Heart left ventricle (tissue), 16 donors: ENCODE data around the gene HOXC5. TPM values are rescaled to one million over a fixed set of nuclear protein-coding genes. Genes with fewer than 3 reads are reported as not detected.
"Not testable (repeated sequence)": the region's sequence is repeated elsewhere in the genome, so short reads cannot be mapped to it uniquely, and the experiment has no call there.

Source experiments
- ATAC-seq, 4 donors: fragments of 200-7000 bp; cut with Tn5 transposase; one replicate each; pipeline ENCODE4 v1.9.1; 2020 to 2022; ENCODE audit warnings: moderate library complexity in 4 of 4, mild to moderate bottlenecking in 3 of 4, moderate number of reproducible peaks in 1 of 4
- DNase-seq, 5 donors: peaks; one replicate each; pipeline ENCODE4 v3.0.0-alpha.2; 2020
- H3K27ac ChIP-seq, 12 donors: fragments of 200-600 bp; sonication (generic) in 4 of 12; one replicate each; pipeline versions ENCODE4 v1.5.0 to v1.8.0; 2016 to 2022; ENCODE audit warnings: mild to moderate bottlenecking in 2 of 12
- H3K27me3 ChIP-seq, 9 donors: fragments of 200-600 bp; sonication (generic) in 2 of 9; one replicate each; pipeline versions ENCODE4 v1.5.1 to v1.8.0; 2016 to 2022; ENCODE audit warnings: mild to moderate bottlenecking in 3 of 9
- H3K36me3 ChIP-seq, 9 donors: fragments of 200-600 bp; sonication (generic) in 2 of 9; one replicate each; pipeline versions ENCODE4 v1.5.0 to v1.8.0; 2018 to 2022; ENCODE audit warnings: mild to moderate bottlenecking in 2 of 9
- H3K4me1 ChIP-seq, 12 donors: fragments of 200-600 bp; sonication (generic) in 4 of 12; one replicate each; pipeline versions ENCODE4 v1.5.0 to v1.8.0; 2016 to 2022; ENCODE audit warnings: mild to moderate bottlenecking in 3 of 12
- H3K4me3 ChIP-seq, 12 donors: fragments of 200-600 bp; sonication (generic) in 4 of 12; one replicate each; pipeline versions ENCODE4 v1.5.0 to v1.8.0; 2017 to 2022; ENCODE audit warnings: mild to moderate bottlenecking in 9 of 12, moderate library complexity in 4 of 12
- H3K9me3 ChIP-seq, 12 donors: fragments of 200-600 bp; sonication (generic) in 4 of 12; one replicate each; pipeline versions ENCODE4 v1.5.0 to v1.8.0; 2016 to 2022; ENCODE audit warnings: mild to moderate bottlenecking in 1 of 12
- CTCF ChIP-seq, 12 donors: fragments of 200-600 bp; sonication (generic) in 4 of 12; IDR thresholded peaks; one replicate each; pipeline versions ENCODE4 v1.5.0 to v1.8.0; 2018 to 2022; ENCODE audit warnings: antibody characterized with exemption in 12 of 12, mild to moderate bottlenecking in 5 of 12
- POLR2A ChIP-seq, 2 donors: fragments of 450-650 bp; IDR thresholded peaks; one replicate each; pipeline ENCODE4 v1.6.1; 2017; ENCODE audit warnings: antibody characterized with exemption in 2 of 2, mild to moderate bottlenecking in 2 of 2, moderate library complexity in 2 of 2
- WGBS, 4 donors: extraction: QIAGEN DNeasy Blood & Tissue Kit in 2 of 4; methylation state at CpG; one replicate each; pipeline versions ENCODE4 v1.1.5 to v1.1.7; 2013 to 2018; 5-methylcytosine and 5-hydroxymethylcytosine counted together
- intact Hi-C, 10 donors: fragments of 100-400 bp; cut with DNase I; formaldehyde crosslinking; loops; one replicate each; pipeline versions ENCODE4 v1.11.1 to v1.14.2; 2022
- polyA plus RNA-seq, 2 donors: library from polyadenylated mRNA; stranded (reverse); fragments of 200-250 nt; gene quantifications; one replicate each; pipeline ENCODE4 v1.2.3, GENCODE V29; 2013
- total RNA-seq, 9 donors: library from RNA; depleted of rRNA in 2 of 9; stranded (reverse); fragments of >200 nt in 2 of 9; fragmentation: NEBNext Ultra II Directional in 3 of 9; extraction: Animal tissue kit (Norgen Biotek cat#: 25700) in 3 of 9; gene quantifications; one replicate each; pipeline versions ENCODE4 v1.1.0 to v1.2.4, GENCODE V29; 2016 to 2023
- donor health status: ischemic (EF 13 %, LVEDD 7.1; RV severe dilation, severe dysfunction).
- donor health status: healthy with polysubstance abuse.
- donor health status: DM: no; HTN: yes; CAD: no.
- donor health status: DM: no; HTN: no; CAD: no.
- donor health status: ischemic (EF 25% LVEDD 6.9; RV normal size, moderate dysfunction).
- donor health status: ischemic (EF 25% LVEDD 5.7; RV mildly dilated, moderate dysfunction).
- donor health status: healthy.
- donor health status: DM: yes; HTN: yes; CAD: no.
- donor health status: ischemic (EF 35%, LVEDD 5.7; RV mildly dilated, moderate dysfunction).
- donor health status: nonischemic (EF 11% LVEDD 7.7; RV severe dilation, severe dysfunction).
- donor health status: DM: yes; HTN: yes; CAD: no.
- donor health status: PGD.
- donor health status: ischemic (EF 29% LVEDD 5.4; RV normal size, mild dysfunction).
- donor health status: nonischemic (EF 23%, LVEDD 6.1; RV moderate dilation, normal function).

HOXC5 gene
- total and polyA plus RNA-seq, 11 donors, result not detected

- no peak for ATAC-seq
- H3K4me1 ChIP-seq, result no peaks in the 10 kb centered on the region
- H3K27ac ChIP-seq, result no peak overlapping the region
- intact Hi-C loops, result no loop called here
- no peaks in the 10 kb centered on the region for H3K9me3 ChIP-seq
- no peak overlapping the region for H3K4me3 ChIP-seq
- DNase-seq, result no peak
- no peak for TF ChIP-seq POLR2A (IDR thresholded peaks at IDR 0.05)
- peaks cover 47 to 98% (median 89%) of the 10 kb centered on the region in 9 donors for H3K27me3 ChIP-seq
- no peaks in the 10 kb centered on the region for H3K36me3 ChIP-seq
- WGBS, 4 donors, result 51 to 61% (median 55%) methylated on average over 3 of the region's 3 CpGs
These were observed 7.8 kb downstream of the HOXC5 start for GRCh38 chr12:54040648-54041047.

- intact Hi-C loops, result no loop called here
- no peak for DNase-seq
- H3K9me3 ChIP-seq, result no peaks in the 10 kb centered on the region
- ATAC-seq, result no peak
- no peak overlapping the region for H3K4me3 ChIP-seq
- H3K4me1 ChIP-seq, result no peaks in the 10 kb centered on the region
- 33 to 52% (median 40%) methylated on average over 2 of the region's 2 CpGs for whole genome bisulfite sequencing, 4 donors
- H3K36me3 ChIP-seq, result no peaks in the 10 kb centered on the region
- H3K27ac ChIP-seq, result no peak overlapping the region
- peaks cover 48 to 98% (median 89%) of the 10 kb centered on the region in 9 donors for H3K27me3 ChIP-seq
- TF ChIP-seq CTCF (IDR thresholded peaks at IDR 0.05), result no peak
- TF ChIP-seq POLR2A (IDR thresholded peaks at IDR 0.05), result no peak
These were observed 8.3 kb downstream of the HOXC5 start for GRCh38 chr12:54041097-54041690.

DNA sequence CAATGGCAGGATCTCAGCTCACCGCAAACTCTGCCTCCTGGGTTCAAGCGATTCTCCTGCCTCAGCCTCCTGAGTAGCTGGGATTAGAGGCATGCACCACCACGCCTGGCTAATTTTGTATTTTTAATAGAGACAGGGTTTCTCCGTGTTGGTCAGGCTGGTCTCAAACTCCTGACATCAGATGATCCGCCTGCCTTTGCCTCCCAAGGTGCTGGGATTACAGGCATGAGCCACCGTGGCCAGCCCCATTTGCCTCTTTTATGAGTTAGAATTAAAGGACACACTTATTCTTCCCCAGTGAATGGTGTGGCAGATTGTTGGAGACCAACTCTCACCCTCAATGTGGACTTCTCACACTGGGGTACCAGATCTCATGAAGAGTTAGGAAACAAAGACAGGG lies 9.2 kb downstream of the HOXC5 start:
- peaks cover 49 to 98% (median 89%) of the 10 kb centered on the region in 9 donors for H3K27me3 ChIP-seq

GRCh38 chr12:54042970-54043853 lies 10.4 kb downstream of the HOXC5 start:
- Histone ChIP-seq H3K9me3 (no peaks in the 10 kb centered on the region), H3K27ac (no peak overlapping the region), H3K36me3 (no peaks in the 10 kb centered on the region), H3K4me1 (peaks cover 0 to 11% (median 2%) of the 10 kb centered on the region in 12 donors), H3K27me3 (peaks cover 51 to 98% (median 89%) of the 10 kb centered on the region in 9 donors), H3K4me3 (no peak overlapping the region)
- TF ChIP-seq POLR2A (IDR thresholded peaks at IDR 0.05) (no peak), CTCF (IDR thresholded peaks at IDR 0.05) (no peak)
- ATAC-seq, result no peak
- WGBS, 4 donors, result 32 to 41% (median 34%) methylated on average over 6 of the region's 6 CpGs
- no peak for DNase-seq
- intact Hi-C loops, result no loop called here

More for the DNA sequence above, 9.2 kb downstream of the HOXC5 start:
- DNase-seq, H3K9me3 ChIP-seq, H3K4me3 ChIP-seq, intact Hi-C loops, H3K27ac ChIP-seq, H3K36me3 ChIP-seq, H3K4me1 ChIP-seq, ATAC-seq: not testable (repeated sequence)
- WGBS, 4 donors, result 46 to 68% (median 48%) methylated on average over 6 of the region's 6 CpGs

GRCh38 chr12:54044425-54045103 lies 11.7 kb downstream of the HOXC5 start:
- Histone ChIP-seq H3K4me3 (no peak overlapping the region), H3K9me3 (no peaks in the 10 kb centered on the region), H3K4me1 (peaks cover 0 to 11% (median 2%) of the 10 kb centered on the region in 12 donors), H3K27me3 (peaks cover 59 to 98% (median 93%) of the 10 kb centered on the region in 9 donors), H3K27ac (no peak overlapping the region), H3K36me3 (no peaks in the 10 kb centered on the region)
- TF ChIP-seq POLR2A (IDR thresholded peaks at IDR 0.05) (no peak), CTCF (IDR thresholded peaks at IDR 0.05) (no peak)
- ATAC-seq, result no peak
- WGBS, 4 donors, result 23 to 32% (median 26%) methylated on average over 5 of the region's 5 CpGs
- no peak for DNase-seq
- intact Hi-C loops, result no loop called here
